Loucy (cell line): ENCODE measurements around the gene SOHLH1.

Experiments used
- EZH2phosphoT487 ChIP-seq: fragments of 200-600 bp; IDR thresholded peaks from 2 replicates; pipeline ENCODE4 v1.6.1; 2018; ENCODE audit warnings: antibody characterized with exemption, mild to moderate bottlenecking, moderate library complexity, borderline replicate concordance
- TF ChIP-seq, protein P1 (sequence below): fragments of 200-600 bp; sonication (generic); conservative IDR thresholded peaks from 2 replicates; pipeline ENCODE4 v1.5.1; 2014; ENCODE audit warnings: mild to moderate bottlenecking, antibody characterized with exemption, low read length

DNA sequence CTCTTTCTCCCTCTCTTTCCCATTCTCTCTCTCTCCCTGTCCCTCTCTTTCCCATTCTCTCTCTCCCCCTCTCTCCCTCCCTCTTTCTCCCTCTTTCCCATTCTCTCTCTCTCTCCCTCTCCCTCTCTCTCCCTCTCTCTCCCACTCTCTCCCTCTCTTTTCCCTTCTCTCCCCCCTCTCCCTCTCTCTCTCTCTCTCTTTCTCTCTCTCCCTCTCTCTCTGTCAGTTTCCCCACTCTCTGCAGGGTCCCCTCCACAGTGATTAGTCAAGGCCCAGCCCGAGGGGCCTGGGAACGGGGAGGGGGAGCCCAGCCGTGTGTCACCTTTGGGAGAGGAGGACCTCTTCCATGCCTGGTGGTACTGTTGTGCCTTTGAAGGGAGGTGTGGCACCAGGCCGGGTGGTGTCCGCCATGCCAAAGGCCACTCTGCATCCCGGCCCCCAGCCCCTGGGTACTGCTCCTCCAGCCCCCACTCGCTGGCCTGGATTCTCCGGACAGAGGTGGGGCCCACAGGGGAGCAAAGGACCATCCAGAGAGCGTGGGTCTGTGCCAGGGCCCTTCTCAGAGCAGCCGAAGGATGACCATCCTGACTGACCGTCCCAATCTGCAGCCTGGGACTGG is 28.1 kb upstream of the SOHLH1 start:
- TF ChIP-seq, protein P1, sequence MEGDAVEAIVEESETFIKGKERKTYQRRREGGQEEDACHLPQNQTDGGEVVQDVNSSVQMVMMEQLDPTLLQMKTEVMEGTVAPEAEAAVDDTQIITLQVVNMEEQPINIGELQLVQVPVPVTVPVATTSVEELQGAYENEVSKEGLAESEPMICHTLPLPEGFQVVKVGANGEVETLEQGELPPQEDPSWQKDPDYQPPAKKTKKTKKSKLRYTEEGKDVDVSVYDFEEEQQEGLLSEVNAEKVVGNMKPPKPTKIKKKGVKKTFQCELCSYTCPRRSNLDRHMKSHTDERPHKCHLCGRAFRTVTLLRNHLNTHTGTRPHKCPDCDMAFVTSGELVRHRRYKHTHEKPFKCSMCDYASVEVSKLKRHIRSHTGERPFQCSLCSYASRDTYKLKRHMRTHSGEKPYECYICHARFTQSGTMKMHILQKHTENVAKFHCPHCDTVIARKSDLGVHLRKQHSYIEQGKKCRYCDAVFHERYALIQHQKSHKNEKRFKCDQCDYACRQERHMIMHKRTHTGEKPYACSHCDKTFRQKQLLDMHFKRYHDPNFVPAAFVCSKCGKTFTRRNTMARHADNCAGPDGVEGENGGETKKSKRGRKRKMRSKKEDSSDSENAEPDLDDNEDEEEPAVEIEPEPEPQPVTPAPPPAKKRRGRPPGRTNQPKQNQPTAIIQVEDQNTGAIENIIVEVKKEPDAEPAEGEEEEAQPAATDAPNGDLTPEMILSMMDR, result no peak
- no peak for TF ChIP-seq EZH2phosphoT487
